Suprapubic skin (tissue), 4 donors: ENCODE results near the gene ITGA2B.

ENCODE experiments used
- CTCF ChIP-seq, 2 donors: fragments of 200-600 bp in 1 of 2; fragments of 450-650 bp in 1 of 2; sonication (generic) in 1 of 2; IDR thresholded peaks; one replicate each; pipeline ENCODE4 v1.5.1; 2016 to 2019; ENCODE audit warnings: antibody characterized with exemption in 2 of 2, mild to moderate bottlenecking in 1 of 2, moderate library complexity in 1 of 2
- EP300 ChIP-seq: sonication (generic); formaldehyde crosslinking; IDR thresholded peaks from one replicate; pipeline ENCODE4 v1.6.1; 2017; ENCODE audit warnings: antibody characterized with exemption
- POLR2A ChIP-seq, 2 donors: fragments of 450-650 bp; IDR thresholded peaks; one replicate each; pipeline ENCODE4 v1.6.1; 2017; ENCODE audit warnings: antibody characterized with exemption in 2 of 2, mild to moderate bottlenecking in 2 of 2, moderate library complexity in 2 of 2
- POLR2AphosphoS5 ChIP-seq, 3 donors: sonication (generic); formaldehyde crosslinking; IDR thresholded peaks; one replicate each; pipeline ENCODE4 v1.6.1; 2017; ENCODE audit warnings: antibody characterized with exemption in 3 of 3

GRCh38 chr17:44432254-44433157 is 43.1 kb upstream of the ITGA2B start:
- TF ChIP-seq POLR2A (IDR thresholded peaks at IDR 0.05) = no peak
- no peak for TF ChIP-seq CTCF (IDR thresholded peaks at IDR 0.05)
- no peak for TF ChIP-seq EP300
- TF ChIP-seq POLR2AphosphoS5 (IDR thresholded peaks at IDR 0.05) = no peak
